ENCODE results near the gene TENM4. TPM values are rescaled to one million over a fixed set of nuclear protein-coding genes. Genes with fewer than 3 reads are reported as not detected.

The TENM4 gene
- polyA plus RNA-seq, 2 of the 4 experiments (the other 2 are of a cell fraction), result 0.06 to 0.31 TPM

- ChIA-PET POLR2A (no interaction called here), CTCF (no interaction called here)
- WGBS (ENCODE audit: missing lambda C conversion rate), result 64% methylated on average over 3 of the region's 3 CpGs
- FAIRE-seq, result no peak
- H3K4me2 ChIP-seq, result no peak overlapping the region
- ATAC-seq, result no peak
- H3K9me3 ChIP-seq, result no peaks in the 10 kb centered on the region
- no peaks in the 10 kb centered on the region for H3K4me1 ChIP-seq
- DNase-seq (ENCODE audit: low read depth in 1 of 2, low spot score in 1 of 2), result no peak
- H3K4me3 ChIP-seq, result no peak overlapping the region
- TF ChIP-seq CTCF (IDR thresholded peaks at IDR 0.05) (no peak), HMGXB4 (CRISPR knock-in tag; IDR thresholded peaks at IDR 0.05; ENCODE audit: borderline replicate concordance) (no peak), POLR2AphosphoS2 (conservative IDR thresholded peaks at IDR 0.05; ENCODE audit: low read length) (no peak), FOSB (CRISPR knock-in tag; IDR thresholded peaks at IDR 0.05) (no peak), EHF (CRISPR knock-in tag; IDR thresholded peaks at IDR 0.05) (no peak), JUN (IDR thresholded peaks at IDR 0.05) (no peak), CEBPB (IDR thresholded peaks at IDR 0.05) (no peak)
- H3K27ac ChIP-seq, result no peak overlapping the region
These were observed 289.4 kb downstream of the TENM4 start for GRCh38 chr11:79151396-79151795.

- no peak for ATAC-seq
- Histone ChIP-seq H3K4me2 (no peak overlapping the region), H3K4me3 (no peak overlapping the region), H3K4me1 (no peaks in the 10 kb centered on the region), H3K27ac (no peak overlapping the region), H3K9me3 (no peaks in the 10 kb centered on the region)
- no peak for FAIRE-seq
- WGBS (ENCODE audit: missing lambda C conversion rate), result 28% methylated on average over 3 of the region's 3 CpGs
- DNase-seq (ENCODE audit: low read depth in 1 of 2, low spot score in 1 of 2), result no peak
- TF ChIP-seq RAD21 (conservative IDR thresholded peaks at IDR 0.05 in 1 of 2, IDR thresholded peaks at IDR 0.05 in 1 of 2) (no peak), E2F6 (IDR thresholded peaks at IDR 0.05; ENCODE audit: borderline replicate concordance, low read depth) (no peak), USF2 (IDR thresholded peaks at IDR 0.05) (no peak), RCOR1 (IDR thresholded peaks at IDR 0.05; ENCODE audit: low read depth, low read length) (no peak), GATA3 (IDR thresholded peaks at IDR 0.05; ENCODE audit: borderline replicate concordance) (no peak)
- POLR2A ChIA-PET, result no interaction called here
- CTCF ChIA-PET, result no interaction called here
These were observed 289.9 kb downstream of the TENM4 start for GRCh38 chr11:79150966-79151365.

- no peak overlapping the region for H3K4me3 ChIP-seq
- no peaks in the 10 kb centered on the region for H3K4me1 ChIP-seq
- ChIA-PET POLR2A (no interaction called here), CTCF (no interaction called here)
- H3K9me3 ChIP-seq, result no peaks in the 10 kb centered on the region
- DNase-seq (ENCODE audit: low read depth in 1 of 2, low spot score in 1 of 2) (no peak), FAIRE-seq (no peak), ATAC-seq (no peak)
- no peak overlapping the region for H3K4me2 ChIP-seq
- 8% methylated on average over 1 of the region's 1 CpG for WGBS (ENCODE audit: missing lambda C conversion rate)
- TF ChIP-seq POLR2AphosphoS2 (conservative IDR thresholded peaks at IDR 0.05; ENCODE audit: low read length) (no peak), ZFP36 (IDR thresholded peaks at IDR 0.05; ENCODE audit: borderline replicate concordance, partially characterized antibody) (no peak), E2F6 (IDR thresholded peaks at IDR 0.05; ENCODE audit: borderline replicate concordance, low read depth) (no peak), RNF2 (IDR thresholded peaks at IDR 0.05; ENCODE audit: borderline replicate concordance, low read depth) (no peak), MAZ (IDR thresholded peaks at IDR 0.05; ENCODE audit: borderline replicate concordance, low read depth, low read length) (no peak), CHD2 (IDR thresholded peaks at IDR 0.05; ENCODE audit: low read length, partially characterized antibody) (no peak), FOXS1 (CRISPR knock-in tag; IDR thresholded peaks at IDR 0.05) (no peak), HMGXB4 (CRISPR knock-in tag; IDR thresholded peaks at IDR 0.05; ENCODE audit: borderline replicate concordance) (no peak), HEYL (CRISPR knock-in tag; IDR thresholded peaks at IDR 0.05) (no peak), ZSCAN20 (CRISPR knock-in tag; IDR thresholded peaks at IDR 0.05) (no peak), ZNF302 (CRISPR knock-in tag; IDR thresholded peaks at IDR 0.05) (no peak), CBX2 (IDR thresholded peaks at IDR 0.05; ENCODE audit: borderline replicate concordance, low read depth) (no peak), MAFK (IDR thresholded peaks at IDR 0.05; ENCODE audit: partially characterized antibody) (no peak)
- H3K27ac ChIP-seq, result no peak overlapping the region
These were observed 290.5 kb downstream of the TENM4 start for GRCh38 chr11:79150320-79150719.
